Endothelial cell of umbilical vein (primary cell): Measurements from ENCODE around the gene KATNB1.
"Not testable (repeated sequence)": the region's sequence is repeated elsewhere in the genome, so short reads cannot be mapped to it uniquely, and the experiment has no call there.

Experiments used
- CTCF ChIP-seq, 2 donors: IDR thresholded peaks; 1 replicate in 1 of 2; 2 replicates in 1 of 2; pipeline ENCODE4 v1.5.1; 2011; ENCODE audit warnings: low read length in 2 of 2, mild to moderate bottlenecking in 2 of 2, moderate library complexity in 2 of 2, control low read depth in 1 of 2, inconsistent platforms in 1 of 2, low read depth in 1 of 2; ENCODE audit not compliant: insufficient read depth in 1 of 2; ENCODE audit errors: extremely low read depth in 1 of 2
- POLR2A ChIP-seq: IDR thresholded peaks from 2 replicates; pipeline ENCODE4 v1.6.1; 2012; ENCODE audit warnings: low read depth, mild to moderate bottlenecking, control low read depth, low read length

DNA sequence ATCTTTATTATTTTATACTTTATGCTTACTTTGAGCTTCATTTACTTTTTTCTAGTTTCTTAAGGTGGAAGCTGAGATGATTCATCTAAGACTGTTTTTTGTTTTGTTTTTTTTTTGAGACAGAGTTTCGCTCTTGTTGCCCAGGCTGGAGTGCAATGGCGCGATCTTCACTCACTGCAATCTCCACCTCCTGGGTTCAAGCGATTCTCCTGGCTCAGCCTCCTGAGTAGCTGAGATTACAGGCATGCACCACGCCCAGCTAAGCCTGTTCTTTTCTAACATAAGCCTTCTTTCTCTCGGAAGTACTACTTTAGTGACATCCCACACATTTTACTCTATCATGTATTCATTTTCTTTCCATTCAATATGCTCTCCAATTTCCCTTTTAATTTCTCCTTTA, 23.0 kb upstream of the KATNB1 start:
- not testable (repeated sequence) for TF ChIP-seq CTCF (IDR thresholded peaks at IDR 0.05; ENCODE audit: extremely low read depth in 1 of 2, insufficient read depth in 1 of 2, low read depth in 1 of 2, low read length in 2 of 2); POLR2A
